ENCODE measurements around the gene FBLL1. TPM values are rescaled to one million over a fixed set of nuclear protein-coding genes. Genes with fewer than 3 reads are reported as not detected.

FBLL1 gene
- total and polyA plus RNA-seq, 10 of the 15 experiments (the other 5 are each of a cell fraction or from before 2014, with no cell fraction given) = 0.04 to 0.23 (median 0.15) TPM; not detected in 7

GRCh38 chr5:168530621-168531150, 1.6 kb downstream of the FBLL1 start (continued):
- TF ChIP-seq, protein P1, sequence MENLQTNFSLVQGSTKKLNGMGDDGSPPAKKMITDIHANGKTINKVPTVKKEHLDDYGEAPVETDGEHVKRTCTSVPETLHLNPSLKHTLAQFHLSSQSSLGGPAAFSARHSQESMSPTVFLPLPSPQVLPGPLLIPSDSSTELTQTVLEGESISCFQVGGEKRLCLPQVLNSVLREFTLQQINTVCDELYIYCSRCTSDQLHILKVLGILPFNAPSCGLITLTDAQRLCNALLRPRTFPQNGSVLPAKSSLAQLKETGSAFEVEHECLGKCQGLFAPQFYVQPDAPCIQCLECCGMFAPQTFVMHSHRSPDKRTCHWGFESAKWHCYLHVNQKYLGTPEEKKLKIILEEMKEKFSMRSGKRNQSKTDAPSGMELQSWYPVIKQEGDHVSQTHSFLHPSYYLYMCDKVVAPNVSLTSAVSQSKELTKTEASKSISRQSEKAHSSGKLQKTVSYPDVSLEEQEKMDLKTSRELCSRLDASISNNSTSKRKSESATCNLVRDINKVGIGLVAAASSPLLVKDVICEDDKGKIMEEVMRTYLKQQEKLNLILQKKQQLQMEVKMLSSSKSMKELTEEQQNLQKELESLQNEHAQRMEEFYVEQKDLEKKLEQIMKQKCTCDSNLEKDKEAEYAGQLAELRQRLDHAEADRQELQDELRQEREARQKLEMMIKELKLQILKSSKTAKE (IDR thresholded peaks at IDR 0.05; ENCODE audit: low read depth, poor library complexity, severe bottlenecking) = no peak
- TF ChIP-seq IKZF1 (conservative IDR thresholded peaks at IDR 0.05) (no peak), BMI1 (IDR thresholded peaks at IDR 0.05; ENCODE audit: borderline replicate concordance) (no peak), ZNF217 (IDR thresholded peaks at IDR 0.05) (no peak), RBBP5 (conservative IDR thresholded peaks at IDR 0.05) (no peak), IRF4 (IDR thresholded peaks at IDR 0.05; ENCODE audit: low read depth, low read length) (no peak), CBFB (IDR thresholded peaks at IDR 0.05; ENCODE audit: low read depth) (no peak), NFYB (IDR thresholded peaks at IDR 0.05; ENCODE audit: insufficient read depth, low read depth, low read length) (no peak), CBX5 (IDR thresholded peaks at IDR 0.05; ENCODE audit: low read depth) (no peak), MYC (IDR thresholded peaks at IDR 0.05; ENCODE audit: insufficient read depth, insufficient read length, insufficient replicate concordance, low read length, severe bottlenecking) (no peak)
- TF ChIP-seq, protein P2, sequence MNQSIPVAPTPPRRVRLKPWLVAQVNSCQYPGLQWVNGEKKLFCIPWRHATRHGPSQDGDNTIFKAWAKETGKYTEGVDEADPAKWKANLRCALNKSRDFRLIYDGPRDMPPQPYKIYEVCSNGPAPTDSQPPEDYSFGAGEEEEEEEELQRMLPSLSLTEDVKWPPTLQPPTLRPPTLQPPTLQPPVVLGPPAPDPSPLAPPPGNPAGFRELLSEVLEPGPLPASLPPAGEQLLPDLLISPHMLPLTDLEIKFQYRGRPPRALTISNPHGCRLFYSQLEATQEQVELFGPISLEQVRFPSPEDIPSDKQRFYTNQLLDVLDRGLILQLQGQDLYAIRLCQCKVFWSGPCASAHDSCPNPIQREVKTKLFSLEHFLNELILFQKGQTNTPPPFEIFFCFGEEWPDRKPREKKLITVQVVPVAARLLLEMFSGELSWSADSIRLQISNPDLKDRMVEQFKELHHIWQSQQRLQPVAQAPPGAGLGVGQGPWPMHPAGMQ (IDR thresholded peaks at IDR 0.05; ENCODE audit: borderline replicate concordance) = no peak
- TF ChIP-seq, protein P3, sequence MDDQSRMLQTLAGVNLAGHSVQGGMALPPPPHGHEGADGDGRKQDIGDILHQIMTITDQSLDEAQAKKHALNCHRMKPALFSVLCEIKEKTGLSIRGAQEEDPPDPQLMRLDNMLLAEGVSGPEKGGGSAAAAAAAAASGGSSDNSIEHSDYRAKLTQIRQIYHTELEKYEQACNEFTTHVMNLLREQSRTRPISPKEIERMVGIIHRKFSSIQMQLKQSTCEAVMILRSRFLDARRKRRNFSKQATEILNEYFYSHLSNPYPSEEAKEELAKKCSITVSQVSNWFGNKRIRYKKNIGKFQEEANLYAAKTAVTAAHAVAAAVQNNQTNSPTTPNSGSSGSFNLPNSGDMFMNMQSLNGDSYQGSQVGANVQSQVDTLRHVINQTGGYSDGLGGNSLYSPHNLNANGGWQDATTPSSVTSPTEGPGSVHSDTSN (IDR thresholded peaks at IDR 0.05; ENCODE audit: insufficient replicate concordance, low read depth, low read length) = no peak
